Neuronal stem cell (in vitro differentiated cells): ENCODE measurements around the gene DLGAP4.
A peak's percentile ranks its signal among the peaks of the same experiment; 100 is the strongest.

Source experiments
- DNase-seq: peaks from one replicate; pipeline ENCODE4 v3.0.0-alpha.2; 2013; ENCODE audit warnings: low spot score
- H2AFZ ChIP-seq: one replicate; pipeline ENCODE4 v1.6.1; 2013; ENCODE audit warnings: mild to moderate bottlenecking, low read length, inconsistent platforms
- H2AK5ac ChIP-seq: 2 replicates; pipeline ENCODE4 v1.6.1; 2013; ENCODE audit warnings: low read depth, mild to moderate bottlenecking, inconsistent platforms, low read length, moderate library complexity, mixed read lengths
- H2BK120ac ChIP-seq: 2 replicates; pipeline ENCODE4 v1.6.1; 2013; ENCODE audit warnings: low read depth, mild to moderate bottlenecking, inconsistent platforms, low read length, moderate library complexity, mixed read lengths
- H2BK12ac ChIP-seq: one replicate; pipeline ENCODE4 v1.6.1; 2013; ENCODE audit warnings: low read length, inconsistent platforms
- H2BK15ac ChIP-seq: 2 replicates; pipeline ENCODE4 v1.6.1; 2013; ENCODE audit warnings: mild to moderate bottlenecking, low read length, inconsistent platforms, mixed read lengths
- H2BK5ac ChIP-seq: one replicate; pipeline ENCODE4 v1.6.1; 2013; ENCODE audit warnings: inconsistent platforms, mild to moderate bottlenecking, low read length, moderate library complexity
- H3K14ac ChIP-seq: one replicate; pipeline ENCODE4 v1.6.1; 2013; ENCODE audit warnings: low read length, inconsistent platforms
- H3K18ac ChIP-seq: 2 replicates; pipeline ENCODE4 v1.6.1; 2013; ENCODE audit warnings: low read length, inconsistent platforms
- H3K23ac ChIP-seq: 2 replicates; pipeline ENCODE4 v1.6.1; 2013; ENCODE audit warnings: low read depth, mild to moderate bottlenecking, mixed read lengths, low read length, inconsistent platforms; ENCODE audit not compliant: poor library complexity
- H3K27ac ChIP-seq: replicated peaks from 3 replicates; pipeline ENCODE4 v1.5.1; 2013; ENCODE audit warnings: low read length, inconsistent platforms
- H3K27me3 ChIP-seq, 3 experiments: 2 replicates each; pipeline ENCODE4 v1.6.1; 2013; ENCODE audit warnings: low read length in 3 of 3, mild to moderate bottlenecking in 2 of 3, inconsistent platforms in 1 of 3, low read depth in 1 of 3, mixed read lengths in 1 of 3, moderate library complexity in 1 of 3; ENCODE audit not compliant: control insufficient read depth in 3 of 3, insufficient read depth in 3 of 3
- H3K36me3 ChIP-seq, 2 donors: replicated peaks in 1 of 2; 2 replicates each; pipeline ENCODE4 v1.6.1; 2013; ENCODE audit warnings: low read length in 2 of 2; ENCODE audit not compliant: control insufficient read depth in 2 of 2, insufficient read depth in 2 of 2
- H3K4ac ChIP-seq: 2 replicates; pipeline ENCODE4 v1.6.1; 2013; ENCODE audit warnings: inconsistent platforms, mild to moderate bottlenecking, low read length, moderate library complexity
- H3K4me1 ChIP-seq, 2 donors: 1 replicate in 1 of 2; 2 replicates in 1 of 2; pipeline ENCODE4 v1.6.1; 2013; ENCODE audit warnings: low read length in 2 of 2, low read depth in 1 of 2; ENCODE audit not compliant: control insufficient read depth in 2 of 2, insufficient read depth in 1 of 2
- H3K4me2 ChIP-seq: one replicate; pipeline ENCODE4 v1.6.1; 2013; ENCODE audit warnings: mild to moderate bottlenecking, low read length, inconsistent platforms; ENCODE audit not compliant: insufficient read depth, poor library complexity, severe bottlenecking
- H3K4me3 ChIP-seq, 2 donors: 2 replicates each; pipeline ENCODE4 v1.5.1; 2013; ENCODE audit warnings: low read length in 2 of 2, mild to moderate bottlenecking in 2 of 2, inconsistent platforms in 1 of 2, moderate library complexity in 1 of 2
- H3K79me1 ChIP-seq: one replicate; pipeline ENCODE4 v1.6.1; 2013; ENCODE audit warnings: low read depth, mild to moderate bottlenecking, inconsistent platforms, low read length, moderate library complexity
- H3K9ac ChIP-seq: one replicate; pipeline ENCODE4 v1.6.1; 2013; ENCODE audit warnings: mild to moderate bottlenecking, low read depth, low read length, inconsistent platforms; ENCODE audit not compliant: poor library complexity
- H3K9me3 ChIP-seq, 2 donors: replicated peaks in 1 of 2; 2 replicates each; pipeline versions ENCODE3 to v1.6.1; 2013; ENCODE audit warnings: low read length in 2 of 2, mild to moderate bottlenecking in 2 of 2, inconsistent platforms in 1 of 2, low read depth in 1 of 2, mixed read lengths in 1 of 2, moderate library complexity in 1 of 2; ENCODE audit not compliant: control insufficient read depth in 2 of 2, insufficient read depth in 1 of 2
- H4K8ac ChIP-seq: one replicate; pipeline ENCODE4 v1.6.1; 2013; ENCODE audit warnings: low read depth, mild to moderate bottlenecking, inconsistent platforms, low read length, moderate library complexity
- H4K91ac ChIP-seq: one replicate; pipeline ENCODE4 v1.6.1; 2013; ENCODE audit warnings: low read length, low read depth, mild to moderate bottlenecking, inconsistent platforms; ENCODE audit not compliant: poor library complexity
- WGBS, 2 donors: extraction: QIAGEN DNeasy Blood & Tissue Kit; methylation state at CpG; one replicate each; pipeline ENCODE4 v1.1.7; 2013; ENCODE audit warnings: missing lambda C conversion rate in 2 of 2, mixed read lengths in 1 of 2; ENCODE audit not compliant: insufficient read length in 2 of 2, insufficient replicate concordance in 1 of 2; ENCODE audit errors: extremely low coverage in 2 of 2; 5-methylcytosine and 5-hydroxymethylcytosine counted together

The DLGAP4 gene

GRCh38 chr20:36394340-36394965 lies 88.3 kb downstream of the DLGAP4 start:
- no peak overlapping the region for H2BK120ac ChIP-seq
- H3K27me3 ChIP-seq, result peaks cover 0 to 9% (median 3%) of the 10 kb centered on the region in 3 experiments
- H3K4me2 ChIP-seq, result no peak overlapping the region
- H3K27ac ChIP-seq, result no peak overlapping the region
- H3K9me3 ChIP-seq, result peaks cover 0 to 6% of the 10 kb centered on the region in 2 donors
- H3K36me3 ChIP-seq, result peaks cover 0 to 2% of the 10 kb centered on the region in 2 donors
- no peak overlapping the region for H3K23ac ChIP-seq
- DNase-seq, result no peak
- H3K18ac ChIP-seq, result no peak overlapping the region
- no peaks in the 10 kb centered on the region for H3K79me1 ChIP-seq
- H2AFZ ChIP-seq, result no peak overlapping the region
- no peak overlapping the region for H3K4me3 ChIP-seq
- H3K4me1 ChIP-seq, result peaks cover 4 to 7% of the 10 kb centered on the region in 2 donors
- no peak overlapping the region for H4K8ac ChIP-seq
- H2AK5ac ChIP-seq, result no peak overlapping the region
- H3K4ac ChIP-seq, result no peak overlapping the region
- no peak overlapping the region for H3K9ac ChIP-seq
- no peak overlapping the region for H2BK15ac ChIP-seq
- no peak overlapping the region for H2BK12ac ChIP-seq
- H4K91ac ChIP-seq, result no peak overlapping the region
- no peak overlapping the region for H2BK5ac ChIP-seq
- no peak overlapping the region for H3K14ac ChIP-seq
- no CpG with 5 or more reads among the region's 20 CpGs for WGBS, 2 donors

GRCh38 chr20:36396340-36396739 lies 90.2 kb downstream of the DLGAP4 start:
- peak overlapping the region; percentile 80 for H3K23ac ChIP-seq
- H2BK120ac ChIP-seq, result no peak overlapping the region
- H3K4me1 ChIP-seq, result peaks cover 1 to 4% of the 10 kb centered on the region in 2 donors
- H3K14ac ChIP-seq, result peak overlapping the region; percentile 86
- H4K91ac ChIP-seq, result peak overlapping the region; percentile 73
- DNase-seq, result no peak
- H3K4me3 ChIP-seq, result peak overlapping the region in 1 of 2 donors; percentile 62
- peaks cover 0 to 2% of the 10 kb centered on the region in 2 donors for H3K36me3 ChIP-seq
- peaks cover 0 to 6% of the 10 kb centered on the region in 2 donors for H3K9me3 ChIP-seq
- no peak overlapping the region for H3K4me2 ChIP-seq
- no peak overlapping the region for H2AFZ ChIP-seq
- peak overlapping the region; percentile 10 for H3K27ac ChIP-seq
- peak overlapping the region; percentile 86 for H3K9ac ChIP-seq
- H2BK5ac ChIP-seq, result no peak overlapping the region
- H3K4ac ChIP-seq, result no peak overlapping the region
- 100% methylated on average over 1 of the region's 6 CpGs; no CpG with 5 or more reads in 1 of the 2 donors for WGBS, 2 donors
- H3K18ac ChIP-seq, result no peak overlapping the region
- peaks cover 0 to 5% (median 3%) of the 10 kb centered on the region in 3 experiments for H3K27me3 ChIP-seq
- H2BK15ac ChIP-seq, result no peak overlapping the region
- H2AK5ac ChIP-seq, result no peak overlapping the region
- no peaks in the 10 kb centered on the region for H3K79me1 ChIP-seq
- H2BK12ac ChIP-seq, result peak overlapping the region; percentile 63
- peak overlapping the region; percentile 70 for H4K8ac ChIP-seq

- no peaks in the 10 kb centered on the region for H3K79me1 ChIP-seq
- peak overlapping the region; percentile 73 for H4K91ac ChIP-seq
- no peak overlapping the region for H2BK5ac ChIP-seq
- H3K27me3 ChIP-seq, result peaks cover 0 to 10% (median 3%) of the 10 kb centered on the region in 3 experiments
- H3K23ac ChIP-seq, result no peak overlapping the region
- no peak overlapping the region for H3K4me2 ChIP-seq
- WGBS, 2 donors, result no CpG with 5 or more reads among the region's 8 CpGs
- H2AFZ ChIP-seq, result no peak overlapping the region
- no peak overlapping the region for H3K4me3 ChIP-seq
- no peak overlapping the region for H2BK15ac ChIP-seq
- no peak overlapping the region for H2BK12ac ChIP-seq
- no peak overlapping the region for H3K9ac ChIP-seq
- H3K27ac ChIP-seq, result no peak overlapping the region
- H3K14ac ChIP-seq, result no peak overlapping the region
- peaks cover 0 to 2% of the 10 kb centered on the region in 2 donors for H3K36me3 ChIP-seq
- H3K4ac ChIP-seq, result no peak overlapping the region
- peaks cover 0 to 6% of the 10 kb centered on the region in 2 donors for H3K9me3 ChIP-seq
- no peak overlapping the region for H4K8ac ChIP-seq
- DNase-seq, result no peak
- H3K18ac ChIP-seq, result no peak overlapping the region
- H2BK120ac ChIP-seq, result no peak overlapping the region
- no peak overlapping the region for H2AK5ac ChIP-seq
- H3K4me1 ChIP-seq, result no peaks in the 10 kb centered on the region
These were observed 90.9 kb downstream of the DLGAP4 start for GRCh38 chr20:36396847-36397630.

DNA sequence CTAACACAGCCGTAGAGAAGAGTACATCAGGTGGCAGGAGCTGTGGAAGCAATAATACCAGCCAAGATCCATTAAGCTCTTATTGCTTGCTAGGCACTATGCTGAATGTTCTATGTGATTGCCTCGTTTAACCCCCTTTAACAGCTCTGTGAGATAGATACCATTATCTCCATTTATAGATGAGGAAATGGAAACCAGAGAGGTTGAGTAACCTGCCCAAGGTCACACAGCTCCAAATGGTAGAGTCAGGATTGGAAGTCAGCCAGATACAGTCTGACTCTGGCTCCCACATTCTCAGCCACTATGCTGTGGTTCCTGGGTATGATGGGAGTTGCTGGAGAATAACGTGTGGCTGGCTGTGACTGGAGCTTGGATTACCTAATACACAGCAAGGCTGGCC lies 92.4 kb downstream of the DLGAP4 start:
- no peak overlapping the region for H2BK5ac ChIP-seq
- H3K23ac ChIP-seq, result no peak overlapping the region
- H2BK15ac ChIP-seq, result no peak overlapping the region
- no peak for DNase-seq
- no peak overlapping the region for H3K18ac ChIP-seq
- H3K9me3 ChIP-seq, result peaks cover 0 to 6% of the 10 kb centered on the region in 2 donors
- no peak overlapping the region for H3K27ac ChIP-seq
- no peak overlapping the region for H2BK120ac ChIP-seq
- H4K91ac ChIP-seq, result no peak overlapping the region
- H3K36me3 ChIP-seq, result peaks cover 0 to 2% of the 10 kb centered on the region in 2 donors
- no peaks in the 10 kb centered on the region for H3K4me1 ChIP-seq
- no peak overlapping the region for H3K4me2 ChIP-seq
- no peak overlapping the region for H2BK12ac ChIP-seq
- H4K8ac ChIP-seq, result no peak overlapping the region
- no CpG with 5 or more reads among the region's 3 CpGs for WGBS, 2 donors
- H2AK5ac ChIP-seq, result no peak overlapping the region
- H3K27me3 ChIP-seq, result peaks cover 0 to 9% (median 3%) of the 10 kb centered on the region in 3 experiments
- no peak overlapping the region for H3K14ac ChIP-seq
- no peaks in the 10 kb centered on the region for H3K79me1 ChIP-seq
- H3K4ac ChIP-seq, result no peak overlapping the region
- H2AFZ ChIP-seq, result no peak overlapping the region
- no peak overlapping the region for H3K9ac ChIP-seq
- no peak overlapping the region for H3K4me3 ChIP-seq
